ENCODE measurements around the gene IP6K1.
A peak's percentile ranks its signal among the peaks of the same experiment; 100 is the strongest.
"Not testable (repeated sequence)": the region's sequence is repeated elsewhere in the genome, so short reads cannot be mapped to it uniquely, and the experiment has no call there.

The IP6K1 gene

GRCh38 chr3:49684453-49684852 lies 101.9 kb downstream of the IP6K1 start:
- not testable (repeated sequence) for H3K4ac ChIP-seq (ENCODE audit: low read depth in 1 of 2, low read length in 2 of 2); H2BK120ac ChIP-seq (ENCODE audit: low read depth, low read length); H3K4me2 ChIP-seq (ENCODE audit: low read length, poor library complexity, severe bottlenecking); H3K27me3 ChIP-seq (ENCODE audit: control insufficient read depth in 1 of 2, insufficient read depth in 1 of 2, low read length in 2 of 2); H3K79me1 ChIP-seq (replicated peaks; ENCODE audit: low read length, poor library complexity, severe bottlenecking); H2AFZ ChIP-seq (ENCODE audit: low read depth, low read length); H3K9me3 ChIP-seq (ENCODE audit: control insufficient read depth, low read length); H4K8ac ChIP-seq (ENCODE audit: low read length); H2BK15ac ChIP-seq (ENCODE audit: low read depth, poor library complexity, severe bottlenecking); H3K4me3 ChIP-seq (ENCODE audit: insufficient read depth in 1 of 2, low read depth in 1 of 2, low read length in 2 of 2); H3K27ac ChIP-seq (ENCODE audit: low read length, poor library complexity, severe bottlenecking); H4K91ac ChIP-seq (ENCODE audit: low read length); H2BK5ac ChIP-seq (ENCODE audit: low read depth, low read length, poor library complexity, severe bottlenecking); H3K18ac ChIP-seq (ENCODE audit: low read depth in 1 of 2, low read length in 2 of 2); H3K23ac ChIP-seq (ENCODE audit: low read length in 2 of 2); DNase-seq; H2BK12ac ChIP-seq (ENCODE audit: low read length in 2 of 2); H3K14ac ChIP-seq (ENCODE audit: low read length in 2 of 2); H2AK5ac ChIP-seq (ENCODE audit: low read length, severe bottlenecking); H3K9ac ChIP-seq (ENCODE audit: low read length)
- H3K36me3 ChIP-seq (ENCODE audit: control insufficient read depth in 1 of 2, insufficient read depth in 2 of 2, low read depth in 1 of 2, low read length in 2 of 2), result peaks cover 50 to 54% of the 10 kb centered on the region in 2 experiments
- WGBS, result 100% methylated on average over 2 of the region's 2 CpGs
- peaks cover 31% of the 10 kb centered on the region for H3K4me1 ChIP-seq (ENCODE audit: control insufficient read depth, insufficient read depth, low read depth, low read length)

DNA sequence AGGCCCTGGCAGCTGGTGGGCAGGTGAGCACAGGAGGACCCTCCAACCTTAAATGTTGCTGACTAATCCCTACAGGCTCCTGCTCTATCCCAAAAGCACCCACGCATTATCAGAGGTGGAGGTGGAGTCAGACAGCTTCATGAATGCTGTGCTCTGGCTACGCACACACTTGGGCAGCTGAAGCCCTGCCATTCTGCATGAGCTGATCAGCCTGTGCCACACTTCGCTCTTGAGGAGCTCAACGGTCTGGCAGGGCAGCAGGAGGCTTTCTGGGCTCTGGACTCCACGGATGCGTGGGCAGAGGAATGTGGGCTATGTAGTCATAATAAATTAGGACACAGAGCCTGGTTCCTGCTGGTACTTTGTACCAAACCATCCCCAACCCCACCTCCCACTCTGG lies 103.2 kb downstream of the IP6K1 start:
- Histone ChIP-seq H3K4me3 (ENCODE audit: insufficient read depth in 1 of 2, low read depth in 1 of 2, low read length in 2 of 2) (no peak overlapping the region), H2AFZ (ENCODE audit: low read depth, low read length) (no peak overlapping the region), H3K4ac (ENCODE audit: low read depth in 1 of 2, low read length in 2 of 2) (no peak overlapping the region), H3K9me3 (ENCODE audit: control insufficient read depth, low read length) (no peaks in the 10 kb centered on the region), H3K14ac (ENCODE audit: low read length in 2 of 2) (no peak overlapping the region), H2BK15ac (ENCODE audit: low read depth, poor library complexity, severe bottlenecking) (no peak overlapping the region), H3K9ac (ENCODE audit: low read length) (no peak overlapping the region), H3K27ac (ENCODE audit: low read length, poor library complexity, severe bottlenecking) (peak overlapping the region; percentile 91), H2BK12ac (ENCODE audit: low read length in 2 of 2) (no peak overlapping the region), H2BK5ac (ENCODE audit: low read depth, low read length, poor library complexity, severe bottlenecking) (no peak overlapping the region), H3K27me3 (ENCODE audit: control insufficient read depth in 1 of 2, insufficient read depth in 1 of 2, low read length in 2 of 2) (no peaks in the 10 kb centered on the region), H4K8ac (ENCODE audit: low read length) (no peak overlapping the region), H3K79me1 (replicated peaks; ENCODE audit: low read length, poor library complexity, severe bottlenecking) (peaks cover 19% of the 10 kb centered on the region), H2BK120ac (ENCODE audit: low read depth, low read length) (no peak overlapping the region), H3K4me2 (ENCODE audit: low read length, poor library complexity, severe bottlenecking) (no peak overlapping the region), H2AK5ac (ENCODE audit: low read length, severe bottlenecking) (no peak overlapping the region), H3K23ac (ENCODE audit: low read length in 2 of 2) (no peak overlapping the region), H3K36me3 (ENCODE audit: control insufficient read depth in 1 of 2, insufficient read depth in 2 of 2, low read depth in 1 of 2, low read length in 2 of 2) (peaks cover 63 to 67% of the 10 kb centered on the region in 2 experiments), H4K91ac (ENCODE audit: low read length) (no peak overlapping the region), H3K18ac (ENCODE audit: low read depth in 1 of 2, low read length in 2 of 2) (no peak overlapping the region), H3K4me1 (ENCODE audit: control insufficient read depth, insufficient read depth, low read depth, low read length) (peaks cover 28% of the 10 kb centered on the region)
- DNase-seq, result no peak
- WGBS, result 100% methylated on average over 3 of the region's 6 CpGs

DNA sequence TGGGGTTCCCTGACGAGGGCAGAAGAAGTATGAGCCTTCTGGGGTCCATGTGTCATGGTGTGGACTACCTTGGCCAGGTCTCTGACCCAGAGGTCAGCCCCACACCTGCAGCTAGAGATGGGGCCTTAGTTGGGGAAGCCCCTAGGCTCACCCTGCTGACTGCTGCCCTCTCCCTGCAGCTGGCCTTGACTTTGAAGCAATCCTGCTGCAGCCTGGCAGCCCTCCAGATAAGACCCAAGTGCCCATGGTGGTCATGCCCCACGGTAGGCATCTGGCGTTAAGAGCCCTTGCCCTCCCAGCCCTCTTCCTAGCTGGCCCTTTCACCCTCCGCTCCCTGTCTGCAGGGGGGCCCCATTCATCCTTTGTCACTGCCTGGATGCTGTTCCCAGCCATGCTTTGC lies 104.8 kb downstream of the IP6K1 start:
- peaks cover 79 to 83% of the 10 kb centered on the region in 2 experiments for H3K36me3 ChIP-seq (ENCODE audit: control insufficient read depth in 1 of 2, insufficient read depth in 2 of 2, low read depth in 1 of 2, low read length in 2 of 2)
- H3K14ac ChIP-seq (ENCODE audit: low read length in 2 of 2), result no peak overlapping the region
- 99% methylated on average over 4 of the region's 4 CpGs for WGBS
- H3K27me3 ChIP-seq (ENCODE audit: control insufficient read depth in 1 of 2, insufficient read depth in 1 of 2, low read length in 2 of 2), result no peaks in the 10 kb centered on the region
- no peak overlapping the region for H3K4me3 ChIP-seq (ENCODE audit: insufficient read depth in 1 of 2, low read depth in 1 of 2, low read length in 2 of 2)
- no peak overlapping the region for H2BK15ac ChIP-seq (ENCODE audit: low read depth, poor library complexity, severe bottlenecking)
- H3K18ac ChIP-seq (ENCODE audit: low read depth in 1 of 2, low read length in 2 of 2), result no peak overlapping the region
- peaks cover 24% of the 10 kb centered on the region for H3K4me1 ChIP-seq (ENCODE audit: control insufficient read depth, insufficient read depth, low read depth, low read length)
- H3K4ac ChIP-seq (ENCODE audit: low read depth in 1 of 2, low read length in 2 of 2), result no peak overlapping the region
- H2AK5ac ChIP-seq (ENCODE audit: low read length, severe bottlenecking), result no peak overlapping the region
- H4K8ac ChIP-seq (ENCODE audit: low read length), result no peak overlapping the region
- no peak overlapping the region for H4K91ac ChIP-seq (ENCODE audit: low read length)
- peaks cover 33% of the 10 kb centered on the region for H3K79me1 ChIP-seq (replicated peaks; ENCODE audit: low read length, poor library complexity, severe bottlenecking)
- no peak overlapping the region for H2BK5ac ChIP-seq (ENCODE audit: low read depth, low read length, poor library complexity, severe bottlenecking)
- no peak overlapping the region for H2BK12ac ChIP-seq (ENCODE audit: low read length in 2 of 2)
- no peak overlapping the region for H3K4me2 ChIP-seq (ENCODE audit: low read length, poor library complexity, severe bottlenecking)
- no peak overlapping the region for H3K23ac ChIP-seq (ENCODE audit: low read length in 2 of 2)
- no peaks in the 10 kb centered on the region for H3K9me3 ChIP-seq (ENCODE audit: control insufficient read depth, low read length)
- H2BK120ac ChIP-seq (ENCODE audit: low read depth, low read length), result no peak overlapping the region
- no peak overlapping the region for H3K27ac ChIP-seq (ENCODE audit: low read length, poor library complexity, severe bottlenecking)
- no peak overlapping the region for H3K9ac ChIP-seq (ENCODE audit: low read length)
- H2AFZ ChIP-seq (ENCODE audit: low read depth, low read length), result no peak overlapping the region
- DNase-seq, result no peak

DNA sequence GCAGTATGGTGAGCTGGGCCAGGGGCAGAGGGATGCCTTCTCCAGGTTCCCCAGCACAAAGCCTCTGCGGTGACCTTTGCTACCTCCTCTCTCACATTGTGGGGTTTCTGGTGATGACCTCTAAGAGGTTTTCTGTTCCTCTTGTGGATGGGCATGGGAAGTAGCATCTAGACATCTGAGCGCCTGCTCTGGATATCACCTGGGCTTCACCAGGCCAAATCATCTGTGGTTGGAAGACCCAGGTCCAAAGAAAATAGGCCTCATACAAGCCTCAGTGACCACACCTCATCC lies 105.2 kb downstream of the IP6K1 start:
- Histone ChIP-seq H2BK5ac (ENCODE audit: low read depth, low read length, poor library complexity, severe bottlenecking) (no peak overlapping the region), H3K4me2 (ENCODE audit: low read length, poor library complexity, severe bottlenecking) (no peak overlapping the region), H4K91ac (ENCODE audit: low read length) (no peak overlapping the region), H3K9me3 (ENCODE audit: control insufficient read depth, low read length) (no peaks in the 10 kb centered on the region), H3K27me3 (ENCODE audit: control insufficient read depth in 1 of 2, insufficient read depth in 1 of 2, low read length in 2 of 2) (no peaks in the 10 kb centered on the region), H2AFZ (ENCODE audit: low read depth, low read length) (no peak overlapping the region), H3K9ac (ENCODE audit: low read length) (no peak overlapping the region), H3K14ac (ENCODE audit: low read length in 2 of 2) (no peak overlapping the region), H3K36me3 (ENCODE audit: control insufficient read depth in 1 of 2, insufficient read depth in 2 of 2, low read depth in 1 of 2, low read length in 2 of 2) (peaks cover 83 to 87% of the 10 kb centered on the region in 2 experiments), H2AK5ac (ENCODE audit: low read length, severe bottlenecking) (no peak overlapping the region), H3K23ac (ENCODE audit: low read length in 2 of 2) (no peak overlapping the region), H2BK12ac (ENCODE audit: low read length in 2 of 2) (no peak overlapping the region), H3K18ac (ENCODE audit: low read depth in 1 of 2, low read length in 2 of 2) (no peak overlapping the region), H3K79me1 (replicated peaks; ENCODE audit: low read length, poor library complexity, severe bottlenecking) (peaks cover 37% of the 10 kb centered on the region), H2BK15ac (ENCODE audit: low read depth, poor library complexity, severe bottlenecking) (no peak overlapping the region), H3K4me3 (ENCODE audit: insufficient read depth in 1 of 2, low read depth in 1 of 2, low read length in 2 of 2) (no peak overlapping the region), H3K27ac (ENCODE audit: low read length, poor library complexity, severe bottlenecking) (no peak overlapping the region), H4K8ac (ENCODE audit: low read length) (no peak overlapping the region), H2BK120ac (ENCODE audit: low read depth, low read length) (no peak overlapping the region), H3K4me1 (ENCODE audit: control insufficient read depth, insufficient read depth, low read depth, low read length) (peaks cover 25% of the 10 kb centered on the region), H3K4ac (ENCODE audit: low read depth in 1 of 2, low read length in 2 of 2) (no peak overlapping the region)
- no peak for DNase-seq
- WGBS, result 100% methylated on average over 1 of the region's 2 CpGs

All from mesenchymal stem cell (in vitro differentiated cells and primary cell).